Neural progenitor cell (in vitro differentiated cells): ENCODE measurements around the gene ALDOA. TPM values are rescaled to one million over a fixed set of nuclear protein-coding genes. Genes with fewer than 3 reads are reported as not detected.

Experiments
- DNase-seq: peaks from one replicate; pipeline ENCODE4 v3.0.0-alpha.2; 2016; ENCODE audit warnings: low spot score
- H2AFZ ChIP-seq: fragments of 200-600 bp; sonication (generic); replicated peaks from 2 replicates; pipeline ENCODE4 v1.6.1; 2016; ENCODE audit warnings: antibody characterized with exemption
- H3F3A ChIP-seq: fragments of 200-600 bp; sonication (generic); 2 replicates; pipeline ENCODE4 v1.6.1; 2016; ENCODE audit warnings: antibody characterized with exemption, low read depth
- H3K27ac ChIP-seq: fragments of 200-600 bp; sonication (generic); 2 replicates; pipeline ENCODE4 v1.5.1; 2016; ENCODE audit warnings: mild to moderate bottlenecking
- H3K27me3 ChIP-seq: fragments of 200-600 bp; sonication (generic); 2 replicates; pipeline ENCODE4 v1.6.1; 2016; ENCODE audit warnings: mild to moderate bottlenecking, moderate library complexity
- H3K36me3 ChIP-seq: fragments of 200-600 bp; sonication (generic); 2 replicates; pipeline ENCODE4 v1.5.1; 2016
- H3K4me1 ChIP-seq: fragments of 200-600 bp; sonication (generic); 2 replicates; pipeline ENCODE4 v1.6.1; 2016; ENCODE audit warnings: mixed run types
- H3K4me2 ChIP-seq: fragments of 200-600 bp; sonication (generic); 2 replicates; pipeline ENCODE4 v1.6.1; 2016
- H3K4me3 ChIP-seq: fragments of 200-600 bp; sonication (generic); 2 replicates; pipeline ENCODE4 v1.5.1; 2016
- H3K79me2 ChIP-seq: fragments of 200-600 bp; sonication (generic); 2 replicates; pipeline ENCODE4 v1.6.1; 2016; ENCODE audit warnings: low read depth
- H3K9ac ChIP-seq: fragments of 200-600 bp; sonication (generic); 2 replicates; pipeline ENCODE4 v1.6.1; 2016
- H3K9me3 ChIP-seq: fragments of 200-600 bp; sonication (generic); 2 replicates; pipeline ENCODE4 v1.5.1; 2016; ENCODE audit warnings: low read depth
- H4K20me1 ChIP-seq: fragments of 200-600 bp; sonication (generic); 2 replicates; pipeline ENCODE4 v1.6.1; 2016; ENCODE audit warnings: low read depth
- H3K27ac Mint-ChIP-seq: 3 replicates; pipeline ENCODE4 v1.8.0; 2021; ENCODE audit warnings: mixed read lengths
- H3K27me3 Mint-ChIP-seq: 2 replicates; pipeline ENCODE4 v1.8.0; 2022; ENCODE audit warnings: low read depth, mild to moderate bottlenecking, inconsistent platforms, moderate library complexity, mixed read lengths; ENCODE audit not compliant: insufficient read depth
- H3K36me3 Mint-ChIP-seq: 3 replicates; pipeline ENCODE4 v1.8.0; 2021; ENCODE audit warnings: mixed read lengths
- H3K4me1 Mint-ChIP-seq: 3 replicates; pipeline ENCODE4 v1.8.0; 2021; ENCODE audit warnings: mixed read lengths
- H3K4me3 Mint-ChIP-seq: 3 replicates; pipeline ENCODE4 v1.8.0; 2021; ENCODE audit warnings: mild to moderate bottlenecking, moderate library complexity, mixed read lengths
- H3K9me3 Mint-ChIP-seq: 3 replicates; pipeline ENCODE4 v1.8.0; 2020; ENCODE audit warnings: mixed read lengths
- CTCF ChIP-seq: fragments of 200-600 bp; sonication (generic); IDR thresholded peaks from 2 replicates; pipeline ENCODE4 v1.5.1; 2017; ENCODE audit warnings: antibody characterized with exemption, mild to moderate bottlenecking
- EZH2 ChIP-seq: fragments of 200-600 bp; sonication (generic); IDR thresholded peaks from 2 replicates; pipeline ENCODE4 v1.6.1; 2017; ENCODE audit warnings: antibody characterized with exemption, mild to moderate bottlenecking, moderate library complexity
- EZH2phosphoT487 ChIP-seq: fragments of 200-600 bp; sonication (generic); IDR thresholded peaks from 2 replicates; pipeline ENCODE4 v1.6.1; 2017; ENCODE audit warnings: antibody characterized with exemption
- total RNA-seq: library from RNA; depleted of rRNA; stranded (reverse); fragments of >200 nt; gene quantifications from 2 replicates; pipeline ENCODE4 v1.2.3, GENCODE V29; 2015; ENCODE audit warnings: low replicate concordance

The ALDOA gene
- total RNA-seq, 1 donor from 2014 or later = 469 TPM

DNA sequence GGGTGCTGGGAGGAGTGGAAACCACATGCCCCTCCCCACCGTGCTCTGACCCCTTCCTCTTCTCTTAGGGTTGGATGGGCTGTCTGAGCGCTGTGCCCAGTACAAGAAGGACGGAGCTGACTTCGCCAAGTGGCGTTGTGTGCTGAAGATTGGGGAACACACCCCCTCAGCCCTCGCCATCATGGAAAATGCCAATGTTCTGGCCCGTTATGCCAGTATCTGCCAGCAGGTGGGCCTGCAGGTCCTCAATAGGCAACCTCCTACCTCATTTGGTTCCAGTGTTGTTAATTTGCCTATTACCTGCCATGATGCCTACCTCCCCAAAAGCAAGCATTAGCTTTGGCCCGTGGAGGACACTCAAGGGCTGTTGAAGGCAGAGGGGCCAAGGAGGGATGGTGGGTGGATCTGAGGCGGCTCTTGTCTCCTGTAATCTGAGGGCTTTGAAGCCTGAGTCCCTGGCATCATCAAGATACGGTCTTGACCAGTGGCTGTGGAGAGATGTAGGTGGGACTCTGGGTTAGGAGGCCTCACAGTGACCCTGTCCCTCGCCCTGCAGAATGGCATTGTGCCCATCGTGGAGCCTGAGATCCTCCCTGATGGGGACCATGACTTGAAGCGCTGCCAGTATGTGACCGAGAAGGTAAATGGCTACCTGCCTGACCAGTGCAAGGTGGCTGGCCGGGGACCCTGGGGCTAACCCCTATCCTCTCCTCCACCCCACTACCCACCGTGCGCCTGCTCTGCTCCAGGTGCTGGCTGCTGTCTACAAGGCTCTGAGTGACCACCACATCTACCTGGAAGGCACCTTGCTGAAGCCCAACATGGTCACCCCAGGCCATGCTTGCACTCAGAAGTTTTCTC is 3.4 kb downstream of the ALDOA start:
- H3K9ac ChIP-seq = no peak overlapping the region
- H3F3A ChIP-seq = peaks cover 69% of the 10 kb centered on the region
- H3K79me2 ChIP-seq = peaks cover 56% of the 10 kb centered on the region
- Mint-ChIP-seq H3K27me3 (peaks cover 6% of the 10 kb centered on the region), H3K36me3 (peaks cover 37% of the 10 kb centered on the region), H3K9me3 (no peaks in the 10 kb centered on the region), H3K4me1 (peaks cover 33% of the 10 kb centered on the region), H3K27ac (no peak overlapping the region), H3K4me3 (peak overlapping the region; percentile 72)
- H3K27ac ChIP-seq = no peak overlapping the region
- no peaks in the 10 kb centered on the region for H3K27me3 ChIP-seq
- no peak overlapping the region for H3K4me3 ChIP-seq
- peaks cover 13% of the 10 kb centered on the region for H3K36me3 ChIP-seq
- no peak overlapping the region for H2AFZ ChIP-seq
- H3K9me3 ChIP-seq = no peaks in the 10 kb centered on the region
- H4K20me1 ChIP-seq = peaks cover 54% of the 10 kb centered on the region
- no peak overlapping the region for H3K4me2 ChIP-seq
- TF ChIP-seq EZH2 (no peak), CTCF (peak; percentile 41), EZH2phosphoT487 (no peak)
- DNase-seq = peak; percentile 39
- H3K4me1 ChIP-seq = peaks cover 17% of the 10 kb centered on the region

DNA sequence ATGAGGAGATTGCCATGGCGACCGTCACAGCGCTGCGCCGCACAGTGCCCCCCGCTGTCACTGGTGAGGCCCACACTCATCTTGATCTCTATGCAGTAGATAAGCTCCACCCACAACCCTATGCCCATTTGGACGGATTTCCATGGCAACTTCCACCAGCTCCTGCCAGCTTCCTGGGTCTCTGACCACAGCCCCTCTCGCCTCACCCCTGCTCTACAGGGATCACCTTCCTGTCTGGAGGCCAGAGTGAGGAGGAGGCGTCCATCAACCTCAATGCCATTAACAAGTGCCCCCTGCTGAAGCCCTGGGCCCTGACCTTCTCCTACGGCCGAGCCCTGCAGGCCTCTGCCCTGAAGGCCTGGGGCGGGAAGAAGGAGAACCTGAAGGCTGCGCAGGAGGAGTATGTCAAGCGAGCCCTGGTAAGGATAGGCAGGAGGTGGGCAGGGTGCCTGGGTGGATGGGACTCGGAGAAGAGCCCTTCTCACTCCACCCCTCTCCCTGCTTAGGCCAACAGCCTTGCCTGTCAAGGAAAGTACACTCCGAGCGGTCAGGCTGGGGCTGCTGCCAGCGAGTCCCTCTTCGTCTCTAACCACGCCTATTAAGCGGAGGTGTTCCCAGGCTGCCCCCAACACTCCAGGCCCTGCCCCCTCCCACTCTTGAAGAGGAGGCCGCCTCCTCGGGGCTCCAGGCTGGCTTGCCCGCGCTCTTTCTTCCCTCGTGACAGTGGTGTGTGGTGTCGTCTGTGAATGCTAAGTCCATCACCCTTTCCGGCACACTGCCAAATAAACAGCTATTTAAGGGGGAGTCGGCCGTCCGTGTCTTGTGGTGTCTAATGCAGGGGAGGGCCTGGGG is 4.3 kb downstream of the ALDOA start:
- H3K27ac ChIP-seq = no peak overlapping the region
- Mint-ChIP-seq H3K27ac (no peak overlapping the region), H3K36me3 (peaks cover 37% of the 10 kb centered on the region), H3K9me3 (no peaks in the 10 kb centered on the region), H3K27me3 (peaks cover 2% of the 10 kb centered on the region), H3K4me3 (peak overlapping the region; percentile 72), H3K4me1 (peaks cover 29% of the 10 kb centered on the region)
- H3K27me3 ChIP-seq = no peaks in the 10 kb centered on the region
- TF ChIP-seq CTCF = no peak
- TF ChIP-seq EZH2phosphoT487 = no peak
- no peak for TF ChIP-seq EZH2
- H3K79me2 ChIP-seq = peaks cover 48% of the 10 kb centered on the region
- no peak overlapping the region for H2AFZ ChIP-seq
- H3K9me3 ChIP-seq = no peaks in the 10 kb centered on the region
- peaks cover 54% of the 10 kb centered on the region for H4K20me1 ChIP-seq
- peaks cover 67% of the 10 kb centered on the region for H3F3A ChIP-seq
- no peak for DNase-seq
- H3K36me3 ChIP-seq = peaks cover 13% of the 10 kb centered on the region
- no peak overlapping the region for H3K4me2 ChIP-seq
- peaks cover 12% of the 10 kb centered on the region for H3K4me1 ChIP-seq
- H3K9ac ChIP-seq = no peak overlapping the region
- H3K4me3 ChIP-seq = no peak overlapping the region

DNA sequence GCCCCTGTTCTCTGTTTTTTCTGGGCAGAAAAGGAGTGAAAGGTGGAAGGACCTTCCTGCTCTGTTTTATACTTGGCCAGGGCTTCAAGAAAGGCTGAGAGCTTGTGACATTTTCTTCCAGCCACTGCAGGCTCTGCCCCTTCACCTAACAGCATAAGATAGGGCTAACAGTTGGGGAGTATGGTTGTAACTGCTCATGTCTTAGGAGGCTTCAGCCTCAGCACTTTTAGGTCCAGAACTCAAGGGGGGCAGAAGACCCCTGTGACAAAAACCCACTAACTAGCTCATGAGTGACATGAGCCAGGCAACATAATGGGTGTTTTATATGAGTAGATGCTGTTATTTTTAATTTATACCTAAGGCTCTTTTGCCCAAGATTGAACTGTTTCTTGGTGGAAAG is 4.9 kb downstream of the ALDOA start:
- peaks cover 48% of the 10 kb centered on the region for H3K79me2 ChIP-seq

More for the DNA sequence above, 4.9 kb downstream of the ALDOA start:
- no peak overlapping the region for H2AFZ ChIP-seq
- H3K4me2 ChIP-seq = no peak overlapping the region
- peaks cover 12% of the 10 kb centered on the region for H3K4me1 ChIP-seq
- H3K4me3 Mint-ChIP-seq = peak overlapping the region; percentile 40
- H3K27me3 Mint-ChIP-seq = peaks cover 2% of the 10 kb centered on the region
- H3K27me3 ChIP-seq = no peaks in the 10 kb centered on the region
- peaks cover 54% of the 10 kb centered on the region for H4K20me1 ChIP-seq
- TF ChIP-seq CTCF (no peak), EZH2phosphoT487 (no peak), EZH2 (no peak)
- peaks cover 37% of the 10 kb centered on the region for H3K36me3 Mint-ChIP-seq
- no peak overlapping the region for H3K27ac Mint-ChIP-seq
- no peak overlapping the region for H3K9ac ChIP-seq
- H3K9me3 Mint-ChIP-seq = no peaks in the 10 kb centered on the region
- H3K9me3 ChIP-seq = no peaks in the 10 kb centered on the region
- peaks cover 13% of the 10 kb centered on the region for H3K36me3 ChIP-seq
- peaks cover 68% of the 10 kb centered on the region for H3F3A ChIP-seq
- DNase-seq = no peak
- peaks cover 32% of the 10 kb centered on the region for H3K4me1 Mint-ChIP-seq
- no peak overlapping the region for H3K4me3 ChIP-seq
- H3K27ac ChIP-seq = no peak overlapping the region
